ENCODE data around the gene GJA9.
"Not testable (repeated sequence)": the region's sequence is repeated elsewhere in the genome, so short reads cannot be mapped to it uniquely, and the experiment has no call there.

Gene GJA9

GRCh38 chr1:38881487-38881886 lies at the start of gene GJA9:
Gene GJA9 (minus strand): TSS chr1:38881587. CDS start chr1:38876098, 5,489 bp downstream.
- peak; percentile 70 for FAIRE-seq
- no peak for TF ChIP-seq POLR2A (IDR thresholded peaks at IDR 0.05; ENCODE audit: low read depth, low read length)
- DNase-seq (ENCODE audit: insufficient read length, low spot score), result no peak

DNA sequence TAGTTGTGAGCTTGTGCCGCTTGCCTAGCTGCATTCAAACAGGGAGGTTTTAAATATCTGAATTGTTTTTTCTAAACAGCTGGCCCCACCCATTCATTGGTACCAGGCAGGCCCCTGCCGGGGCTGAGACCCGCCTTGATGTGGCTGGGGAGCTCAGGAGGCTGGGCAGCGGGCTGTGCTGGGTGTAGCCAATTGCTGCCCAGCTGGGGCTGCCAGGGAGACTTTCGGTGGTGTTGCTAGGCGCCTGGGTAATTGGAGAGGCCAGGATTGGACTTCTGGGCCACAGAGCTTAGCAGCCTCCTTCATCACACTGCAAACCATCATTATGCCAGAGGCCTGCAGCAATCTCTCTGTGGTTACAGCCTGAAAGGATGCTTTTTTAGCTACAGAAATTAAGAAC lies 48.1 kb upstream of the GJA9 start:
- TF ChIP-seq POLR2A (IDR thresholded peaks at IDR 0.05; ENCODE audit: low read depth, low read length), result no peak
- FAIRE-seq, result no peak
- DNase-seq (ENCODE audit: insufficient read length, low spot score), result no peak

- TF ChIP-seq POLR2A (IDR thresholded peaks at IDR 0.05; ENCODE audit: low read depth, low read length), result no peak
- FAIRE-seq (no peak), DNase-seq (ENCODE audit: insufficient read length, low spot score) (no peak)
Measured at GRCh38 chr1:38929054-38929453, 47.7 kb upstream of the GJA9 start.

- no peak for FAIRE-seq
- no peak for DNase-seq (ENCODE audit: insufficient read length, low spot score)
Measured at GRCh38 chr1:38926091-38926490, 44.7 kb upstream of the GJA9 start.

GRCh38 chr1:38925391-38925790 lies 44.0 kb upstream of the GJA9 start:
- no peak for FAIRE-seq
- no peak for TF ChIP-seq POLR2A (IDR thresholded peaks at IDR 0.05; ENCODE audit: low read depth, low read length)
- DNase-seq (ENCODE audit: insufficient read length, low spot score), result no peak

More at GRCh38 chr1:38926091-38926490, 44.7 kb upstream of the GJA9 start:
- no peak for TF ChIP-seq POLR2A (IDR thresholded peaks at IDR 0.05; ENCODE audit: low read depth, low read length)

GRCh38 chr1:38923607-38924006 lies 42.2 kb upstream of the GJA9 start:
- FAIRE-seq, result no peak
- TF ChIP-seq POLR2A (IDR thresholded peaks at IDR 0.05; ENCODE audit: low read depth, low read length), result no peak
- DNase-seq (ENCODE audit: insufficient read length, low spot score), result no peak

DNA sequence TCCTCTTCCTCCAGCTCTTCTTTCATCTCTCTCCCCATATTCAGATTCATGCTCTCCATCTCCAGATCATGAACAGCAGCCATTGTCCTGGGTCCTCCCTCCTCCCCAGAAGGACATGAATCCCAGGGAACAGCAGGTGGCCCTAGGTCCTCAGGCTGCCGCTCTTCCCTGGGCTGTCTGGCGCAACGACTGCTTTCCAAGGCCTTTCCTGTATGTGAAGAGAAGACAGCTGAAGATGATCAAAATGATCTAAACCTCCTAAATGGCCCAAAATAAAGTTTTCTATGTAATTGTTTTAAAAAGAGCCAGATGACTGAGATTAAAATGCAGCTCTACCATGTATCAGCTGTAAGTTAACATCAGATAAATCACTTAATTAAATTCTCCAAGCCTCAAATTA lies 37.7 kb upstream of the GJA9 start:
- no peak for TF ChIP-seq POLR2A (IDR thresholded peaks at IDR 0.05; ENCODE audit: low read depth, low read length)
- FAIRE-seq (no peak), DNase-seq (ENCODE audit: insufficient read length, low spot score) (no peak)

- FAIRE-seq, result no peak
- TF ChIP-seq POLR2A (IDR thresholded peaks at IDR 0.05; ENCODE audit: low read depth, low read length), result no peak
- no peak for DNase-seq (ENCODE audit: insufficient read length, low spot score)
Measured at GRCh38 chr1:38918568-38918967, 37.2 kb upstream of the GJA9 start.

DNA sequence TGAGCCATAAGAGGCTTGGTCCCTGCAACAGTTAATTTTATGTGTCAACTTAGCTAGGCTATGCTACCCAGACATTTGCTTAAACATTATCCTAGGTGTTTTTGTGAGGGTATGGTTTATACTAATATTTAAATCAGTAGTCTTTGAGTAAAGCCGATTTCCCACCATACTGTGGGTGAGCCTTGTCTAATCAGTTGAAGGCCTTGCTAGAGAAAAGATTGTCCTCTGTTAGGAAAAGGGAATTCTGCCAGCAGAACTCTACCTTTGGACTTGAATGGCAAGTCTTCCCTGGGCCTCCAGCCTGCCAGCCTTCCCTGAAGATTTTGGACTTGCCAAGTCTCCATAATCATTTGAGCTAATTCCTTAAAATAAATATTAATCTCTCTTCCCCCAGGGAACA lies 36.4 kb upstream of the GJA9 start:
- DNase-seq (ENCODE audit: insufficient read length, low spot score) (no peak), FAIRE-seq (no peak)
- TF ChIP-seq POLR2A (IDR thresholded peaks at IDR 0.05; ENCODE audit: low read depth, low read length), result no peak

- DNase-seq (ENCODE audit: insufficient read length, low spot score), result no peak
- no peak for FAIRE-seq
- TF ChIP-seq POLR2A (IDR thresholded peaks at IDR 0.05; ENCODE audit: low read depth, low read length), result no peak
Measured at GRCh38 chr1:38917337-38917736, 36.0 kb upstream of the GJA9 start.

DNA sequence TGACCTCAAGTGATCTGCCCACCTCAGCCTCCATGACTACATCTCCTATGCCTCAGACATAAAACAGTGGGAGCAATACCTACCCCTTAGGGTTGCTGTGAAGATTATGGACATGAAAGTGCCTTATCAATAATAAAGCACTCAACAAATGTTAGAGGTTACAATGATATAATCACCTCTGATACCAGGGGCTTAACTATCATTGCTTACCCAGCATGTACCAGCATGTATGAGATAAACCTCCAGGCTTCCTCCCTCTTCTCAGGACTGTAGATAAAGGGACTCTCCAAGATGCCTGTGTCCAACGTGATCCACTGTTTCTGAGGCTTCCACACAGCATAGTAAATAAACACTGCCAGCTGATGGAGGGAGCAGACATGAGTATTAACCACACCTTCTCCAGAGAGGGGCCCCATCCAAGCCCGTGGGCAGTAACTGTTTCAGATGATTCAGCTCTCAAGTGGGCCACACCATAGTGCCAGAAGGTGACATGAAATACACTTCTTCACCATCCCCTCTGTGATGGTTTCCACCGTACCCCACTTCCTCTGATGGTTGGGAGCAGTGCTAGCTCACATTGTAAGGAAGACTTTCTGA lies 34.1 kb upstream of the GJA9 start:
- no peak for TF ChIP-seq POLR2A (IDR thresholded peaks at IDR 0.05; ENCODE audit: low read depth, low read length)
- DNase-seq (ENCODE audit: insufficient read length, low spot score) (no peak), FAIRE-seq (no peak)

GRCh38 chr1:38914908-38915307 lies 33.5 kb upstream of the GJA9 start:
- not testable (repeated sequence) for DNase-seq (ENCODE audit: insufficient read length, low spot score); FAIRE-seq

- no peak for DNase-seq (ENCODE audit: insufficient read length, low spot score)
- no peak for FAIRE-seq
- TF ChIP-seq POLR2A (IDR thresholded peaks at IDR 0.05; ENCODE audit: low read depth, low read length), result no peak
Measured at GRCh38 chr1:38908821-38909220, 27.4 kb upstream of the GJA9 start.

- no peak for TF ChIP-seq POLR2A (IDR thresholded peaks at IDR 0.05; ENCODE audit: low read depth, low read length)
- no peak for FAIRE-seq
Measured at GRCh38 chr1:38905985-38906384, 24.6 kb upstream of the GJA9 start.

DNA sequence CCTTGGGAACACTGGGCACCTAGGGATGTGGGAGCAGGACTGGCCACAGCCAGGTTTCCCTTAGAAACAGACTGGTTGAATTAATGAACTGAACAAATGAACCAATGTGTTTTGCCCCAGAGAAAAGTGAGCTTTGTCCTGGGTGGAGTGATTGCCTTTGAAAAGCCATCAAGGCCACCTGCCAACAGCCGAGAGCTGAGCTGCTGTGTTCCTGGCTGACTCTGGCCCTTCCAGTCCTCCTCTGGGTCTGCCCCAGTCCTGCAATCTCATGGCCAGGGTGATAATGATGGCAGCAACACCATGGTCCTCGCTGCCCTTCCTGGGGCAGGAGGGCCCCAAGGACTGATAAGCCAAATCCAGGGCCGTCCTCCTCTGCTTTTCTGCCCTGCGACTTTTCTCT lies 18.2 kb upstream of the GJA9 start:
- FAIRE-seq (no peak), DNase-seq (ENCODE audit: insufficient read length, low spot score) (no peak)
- no peak for TF ChIP-seq POLR2A (IDR thresholded peaks at IDR 0.05; ENCODE audit: low read depth, low read length)

More at GRCh38 chr1:38905985-38906384, 24.6 kb upstream of the GJA9 start:
- no peak for DNase-seq (ENCODE audit: insufficient read length, low spot score)

Data from H54 (cell line).